HFFc6 (cell line): ENCODE data around the gene DDAH1. TPM values are rescaled to one million over a fixed set of nuclear protein-coding genes. Genes with fewer than 3 reads are reported as not detected.

Experiments used
- DNase-seq: peaks from one replicate; pipeline ENCODE4 v3.0.0-alpha.2; 2018
- H3K27ac Mint-ChIP-seq: 2 replicates; pipeline ENCODE4 v1.8.0; 2020; ENCODE audit warnings: mild to moderate bottlenecking, mixed read lengths
- H3K27me3 Mint-ChIP-seq: 2 replicates; pipeline ENCODE4 v1.8.0; 2021; ENCODE audit warnings: mild to moderate bottlenecking, moderate library complexity, mixed read lengths; ENCODE audit not compliant: insufficient read depth
- H3K36me3 Mint-ChIP-seq: 2 replicates; pipeline ENCODE4 v1.8.0; 2021; ENCODE audit warnings: low read depth, mixed read lengths
- H3K4me1 Mint-ChIP-seq: 2 replicates; pipeline ENCODE4 v1.8.0; 2020; ENCODE audit warnings: low read depth, mixed read lengths
- H3K4me3 Mint-ChIP-seq: 2 replicates; pipeline ENCODE4 v1.8.0; 2020; ENCODE audit warnings: mild to moderate bottlenecking, moderate library complexity, mixed read lengths
- H3K9me3 Mint-ChIP-seq: 2 replicates; pipeline ENCODE4 v1.8.0; 2020; ENCODE audit warnings: mild to moderate bottlenecking, mixed read lengths
- total RNA-seq, 6 experiments: library from RNA; stranded (reverse); fragmentation: NEBNext Ultra II Directional; extraction: Animal tissue kit (Norgen Biotek cat#: 25700); gene quantifications; 2 replicates in 1 of 6; 3 replicates in 5 of 6; pipeline ENCODE4 v1.2.3, GENCODE V29; 2021
- TF ChIP-seq, protein P1 (sequence below): fragments of 200-600 bp; sonication (generic); IDR thresholded peaks from 2 replicates; pipeline ENCODE4 v1.5.0; 2021; ENCODE audit warnings: antibody characterized with exemption, mild to moderate bottlenecking

Gene DDAH1
- total RNA-seq, 6 experiments from 2014 or later: 235 to 320 (median 277) TPM

- DNase-seq: peak; percentile 86
- Mint-ChIP-seq H3K4me3 (peak overlapping the region; percentile 46), H3K27me3 (peaks cover 13% of the 10 kb centered on the region), H3K9me3 (no peaks in the 10 kb centered on the region), H3K4me1 (peaks cover 95% of the 10 kb centered on the region), H3K36me3 (peaks cover 37% of the 10 kb centered on the region), H3K27ac (peak overlapping the region; percentile 67)
- TF ChIP-seq, protein P1, sequence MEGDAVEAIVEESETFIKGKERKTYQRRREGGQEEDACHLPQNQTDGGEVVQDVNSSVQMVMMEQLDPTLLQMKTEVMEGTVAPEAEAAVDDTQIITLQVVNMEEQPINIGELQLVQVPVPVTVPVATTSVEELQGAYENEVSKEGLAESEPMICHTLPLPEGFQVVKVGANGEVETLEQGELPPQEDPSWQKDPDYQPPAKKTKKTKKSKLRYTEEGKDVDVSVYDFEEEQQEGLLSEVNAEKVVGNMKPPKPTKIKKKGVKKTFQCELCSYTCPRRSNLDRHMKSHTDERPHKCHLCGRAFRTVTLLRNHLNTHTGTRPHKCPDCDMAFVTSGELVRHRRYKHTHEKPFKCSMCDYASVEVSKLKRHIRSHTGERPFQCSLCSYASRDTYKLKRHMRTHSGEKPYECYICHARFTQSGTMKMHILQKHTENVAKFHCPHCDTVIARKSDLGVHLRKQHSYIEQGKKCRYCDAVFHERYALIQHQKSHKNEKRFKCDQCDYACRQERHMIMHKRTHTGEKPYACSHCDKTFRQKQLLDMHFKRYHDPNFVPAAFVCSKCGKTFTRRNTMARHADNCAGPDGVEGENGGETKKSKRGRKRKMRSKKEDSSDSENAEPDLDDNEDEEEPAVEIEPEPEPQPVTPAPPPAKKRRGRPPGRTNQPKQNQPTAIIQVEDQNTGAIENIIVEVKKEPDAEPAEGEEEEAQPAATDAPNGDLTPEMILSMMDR: no peak
Observed at GRCh38 chr1:85374160-85374559, 90.8 kb downstream of the DDAH1 start.

- Mint-ChIP-seq H3K27ac (peak overlapping the region; percentile 51), H3K4me3 (peak overlapping the region; percentile 21; the same call in 1 of the 2 replicates), H3K27me3 (peaks cover 8% of the 10 kb centered on the region), H3K36me3 (peaks cover 39% of the 10 kb centered on the region), H3K9me3 (no peaks in the 10 kb centered on the region), H3K4me1 (peaks cover 95% of the 10 kb centered on the region)
- TF ChIP-seq, protein P1: no peak
- DNase-seq: no peak
Observed at GRCh38 chr1:85373378-85373708, 91.6 kb downstream of the DDAH1 start.

DNA sequence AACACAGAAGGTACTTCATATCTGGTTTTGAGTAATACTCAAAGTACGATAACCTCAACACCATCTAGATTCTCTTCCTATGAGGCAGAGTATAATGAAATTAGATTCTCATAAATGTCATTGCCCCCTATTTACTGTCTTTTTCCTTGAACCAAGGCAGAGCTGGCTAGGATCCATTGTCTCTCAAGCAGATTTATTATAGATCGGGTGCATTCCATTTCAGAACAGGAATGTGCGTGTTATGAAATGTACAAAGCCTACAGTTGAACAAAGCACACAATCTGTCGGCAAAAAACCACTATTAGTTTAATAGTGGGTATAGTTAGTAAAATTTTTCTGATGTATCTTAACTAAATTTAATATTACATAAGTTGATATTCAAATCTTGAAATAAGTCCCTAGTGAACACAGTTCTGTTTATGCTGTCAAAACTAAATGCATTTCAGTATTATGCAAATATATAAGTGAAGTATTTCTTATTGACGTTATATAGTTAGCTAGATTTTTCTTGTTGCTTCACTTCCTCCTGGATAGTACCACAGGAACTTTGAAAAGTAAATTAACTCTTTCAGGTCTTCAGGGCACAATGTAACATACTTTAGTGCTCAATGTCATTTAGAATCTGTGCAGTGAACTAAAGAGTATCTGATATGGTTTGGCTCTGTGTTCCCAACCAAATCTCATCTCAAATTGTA, 92.1 kb downstream of the DDAH1 start:
- Mint-ChIP-seq H3K4me3 (peak overlapping the region; percentile 21; the same call in 1 of the 2 replicates), H3K36me3 (peaks cover 45% of the 10 kb centered on the region), H3K27me3 (peaks cover 9% of the 10 kb centered on the region), H3K9me3 (no peaks in the 10 kb centered on the region), H3K27ac (peak overlapping the region; percentile 51), H3K4me1 (peaks cover 98% of the 10 kb centered on the region)
- TF ChIP-seq, protein P1: no peak
- no peak for DNase-seq

DNA sequence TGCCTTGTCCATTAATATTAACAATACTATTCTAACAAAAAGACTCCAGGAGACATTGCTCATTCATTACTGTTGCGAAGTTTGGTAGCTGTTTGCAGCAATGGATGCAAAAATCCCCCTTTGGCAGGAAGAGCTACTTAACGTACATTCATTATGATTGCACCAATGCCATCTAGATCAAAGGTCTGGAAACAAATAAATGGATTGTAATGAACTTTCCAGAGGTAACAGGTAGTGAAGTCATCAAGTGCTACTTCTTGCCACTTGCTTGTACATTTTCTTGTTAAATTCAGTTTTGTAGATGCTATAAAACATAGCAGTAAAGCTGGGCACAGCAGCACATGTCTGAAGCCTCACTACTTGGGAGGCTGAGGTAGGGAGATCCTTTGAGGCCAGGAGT, 93.9 kb downstream of the DDAH1 start:
- no peak overlapping the region for H3K4me3 Mint-ChIP-seq
- H3K27ac Mint-ChIP-seq: peak overlapping the region; percentile 5; the same call in 1 of the 2 replicates
- no peak for DNase-seq
- TF ChIP-seq, protein P1: no peak
- peaks cover 49% of the 10 kb centered on the region for H3K36me3 Mint-ChIP-seq
- no peaks in the 10 kb centered on the region for H3K9me3 Mint-ChIP-seq
- H3K4me1 Mint-ChIP-seq: peaks cover 100% of the 10 kb centered on the region
- H3K27me3 Mint-ChIP-seq: peaks cover 9% of the 10 kb centered on the region

- Mint-ChIP-seq H3K36me3 (peaks cover 56% of the 10 kb centered on the region), H3K4me3 (no peak overlapping the region), H3K27ac (peak overlapping the region; percentile 61), H3K9me3 (no peaks in the 10 kb centered on the region), H3K4me1 (peaks cover 100% of the 10 kb centered on the region), H3K27me3 (peaks cover 12% of the 10 kb centered on the region)
- TF ChIP-seq, protein P1: no peak
- DNase-seq: no peak
Observed at GRCh38 chr1:85368073-85368770, 96.7 kb downstream of the DDAH1 start.
